ENCODE results near the gene NISCH.

NISCH gene

GRCh38 chr3:52493232-52494017, 38.0 kb downstream of the NISCH start:
- no peak for DNase-seq

DNA sequence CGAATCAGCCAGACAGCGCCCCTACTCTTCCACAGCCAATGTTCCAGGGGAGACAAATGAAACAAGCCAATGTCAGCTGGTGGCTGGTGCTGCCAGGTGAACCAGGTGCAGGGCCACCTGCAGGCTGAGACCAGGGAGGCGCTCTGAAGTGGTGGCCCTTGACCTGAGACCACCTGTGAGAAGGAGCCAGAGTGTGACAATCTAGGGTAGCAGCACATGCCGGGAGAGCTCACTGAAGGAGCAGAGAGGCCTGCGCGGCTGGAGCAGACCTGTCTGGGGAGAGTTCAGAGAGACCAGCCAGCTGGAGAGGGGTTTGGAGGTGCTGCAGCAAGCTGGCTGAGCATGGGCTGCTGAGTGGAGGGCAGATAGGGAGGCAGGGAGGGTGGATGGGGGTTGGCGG, 39.0 kb downstream of the NISCH start:
- DNase-seq = no peak

DNA sequence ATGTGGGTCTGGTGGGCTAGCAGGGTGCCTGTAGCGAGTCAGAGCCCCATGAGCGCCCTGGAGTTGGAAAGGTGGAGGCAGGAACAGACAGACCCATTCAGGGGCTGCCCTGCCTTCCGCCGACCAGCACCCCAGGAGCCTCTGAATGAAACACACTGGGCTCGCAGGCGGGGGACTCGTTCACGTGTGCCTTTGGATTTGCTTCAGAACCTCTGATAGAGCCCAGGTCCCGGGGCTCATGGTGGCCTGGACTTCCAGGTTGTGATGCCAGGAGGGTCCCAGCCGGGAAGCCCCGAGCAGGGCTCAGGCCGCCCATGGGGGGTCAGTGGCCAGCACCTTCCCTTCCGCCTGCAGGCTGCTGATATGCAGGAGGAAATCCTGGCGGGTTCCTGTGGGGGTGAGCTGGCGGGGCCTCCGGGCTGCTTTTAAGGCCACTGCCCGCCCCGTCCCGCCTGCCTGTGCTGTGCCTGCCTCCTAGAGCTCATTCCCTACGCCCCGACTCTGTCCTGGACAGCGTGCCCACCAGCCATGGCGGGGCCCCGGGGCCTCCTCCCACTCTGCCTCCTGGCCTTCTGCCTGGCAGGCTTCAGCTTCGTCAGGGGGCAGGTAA, 39.6 kb downstream of the NISCH start, which contains the start of gene STAB1:
Gene STAB1, plus strand, starts transcription at position 453 of the 610 bp plus-strand sequence. Its CDS starts 76 bp downstream, at position 529.
- DNase-seq = no peak

GRCh38 chr3:52495777-52496602, 40.6 kb downstream of the NISCH start:
- no peak for DNase-seq

DNA sequence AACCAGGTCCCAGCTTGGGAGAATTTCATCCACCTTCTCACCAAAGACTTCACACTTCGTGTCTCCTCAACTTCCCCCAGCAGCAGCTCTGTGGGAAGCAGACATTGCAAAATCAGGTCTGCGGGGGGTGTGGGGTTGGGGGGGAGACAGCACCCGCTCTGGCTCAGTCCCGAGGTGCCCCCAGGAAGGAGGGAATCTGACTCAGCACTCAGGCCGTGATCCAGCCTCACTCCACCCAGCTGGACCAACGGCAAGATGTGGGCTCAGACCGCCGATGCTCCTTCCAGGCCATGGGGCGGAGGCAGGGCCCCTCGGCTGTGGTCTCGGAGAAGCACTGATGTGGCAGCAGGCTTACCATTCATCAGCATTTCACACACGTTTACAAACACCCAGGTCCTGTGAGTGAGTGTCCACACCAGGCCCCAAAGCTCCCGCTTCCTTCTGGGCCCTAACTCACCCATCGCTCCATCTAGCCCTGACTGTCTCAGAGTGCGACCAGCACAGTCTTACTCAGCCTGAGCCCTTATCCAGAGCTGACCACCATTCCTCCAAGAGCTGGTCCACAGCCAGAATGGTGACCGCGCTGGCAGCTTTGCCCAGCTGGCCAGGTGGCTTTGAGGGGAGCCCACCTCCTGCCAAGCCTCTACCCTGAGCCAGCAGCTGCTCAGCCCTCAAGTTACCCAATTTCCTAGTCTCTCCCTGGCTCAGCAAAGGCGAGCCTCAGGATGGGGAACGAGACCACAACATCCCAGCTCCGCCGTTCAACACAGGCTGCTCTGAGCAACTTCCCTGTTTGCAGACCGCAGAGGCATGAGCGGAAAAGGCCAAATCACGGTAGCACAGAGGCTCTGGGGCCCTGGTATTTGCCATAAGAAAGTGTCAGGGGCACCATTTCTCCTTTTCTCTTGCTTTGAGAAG, 43.0 kb downstream of the NISCH start:
- no peak for DNase-seq

DNA sequence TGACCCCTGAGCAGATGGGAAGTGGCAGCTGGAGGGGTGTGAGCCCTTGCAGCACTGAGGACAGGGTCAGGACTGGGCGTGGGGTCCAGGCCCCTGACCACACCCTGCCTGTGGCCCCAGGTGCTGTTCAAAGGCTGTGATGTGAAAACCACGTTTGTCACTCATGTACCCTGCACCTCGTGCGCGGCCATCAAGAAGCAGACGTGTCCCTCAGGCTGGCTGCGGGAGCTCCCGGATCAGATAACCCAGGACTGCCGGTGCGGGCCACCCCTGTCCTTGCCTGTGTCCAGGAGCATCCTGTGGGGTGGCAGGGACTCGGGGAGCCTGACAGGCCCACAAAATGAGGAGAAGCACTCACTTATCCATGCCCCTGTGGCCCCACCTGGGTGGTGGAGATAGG, 45.6 kb downstream of the NISCH start:
- no peak for DNase-seq

GRCh38 chr3:52502001-52502400, 46.6 kb downstream of the NISCH start:
- DNase-seq = no peak

GRCh38 chr3:52502808-52503350, 47.5 kb downstream of the NISCH start:
- DNase-seq = no peak

- DNase-seq = no peak
These were observed 48.5 kb downstream of the NISCH start for GRCh38 chr3:52503788-52504424.

- DNase-seq = no peak
These were observed 49.6 kb downstream of the NISCH start for GRCh38 chr3:52504977-52505376.

DNA sequence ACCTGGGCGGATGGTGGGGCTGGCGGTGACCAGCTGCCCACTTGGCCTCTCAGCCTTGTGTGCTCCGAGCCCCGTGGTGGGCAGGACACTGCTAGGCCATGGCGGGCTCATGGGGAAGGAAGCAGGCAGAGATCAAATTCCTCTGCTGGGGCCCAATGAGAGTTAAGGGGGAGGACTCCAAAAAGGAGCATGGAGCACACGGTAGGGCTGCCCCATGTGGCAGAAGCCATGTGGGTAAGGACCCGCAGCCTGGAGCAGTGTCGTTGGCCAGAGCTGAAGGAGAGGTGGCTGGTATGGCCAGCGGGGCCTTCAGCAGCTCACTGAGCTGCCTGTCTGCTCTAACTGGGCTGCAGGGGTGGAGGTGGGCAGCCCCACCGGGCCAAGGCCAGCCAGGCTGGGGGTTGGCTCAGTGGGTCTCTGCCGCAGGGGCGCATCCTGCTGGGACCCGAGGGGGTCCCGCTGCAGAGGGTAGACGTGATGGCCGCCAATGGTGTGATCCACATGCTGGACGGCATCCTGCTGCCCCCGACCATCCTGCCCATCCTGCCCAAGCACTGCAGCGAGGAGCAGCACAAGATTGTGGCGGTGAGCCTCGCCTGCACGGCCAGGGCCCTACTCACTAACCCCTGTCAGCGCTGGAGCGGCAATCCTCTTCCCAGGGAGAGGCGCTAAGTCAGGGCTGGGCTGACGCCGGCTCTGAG, 51.0 kb downstream of the NISCH start:
- no peak for DNase-seq

DNA sequence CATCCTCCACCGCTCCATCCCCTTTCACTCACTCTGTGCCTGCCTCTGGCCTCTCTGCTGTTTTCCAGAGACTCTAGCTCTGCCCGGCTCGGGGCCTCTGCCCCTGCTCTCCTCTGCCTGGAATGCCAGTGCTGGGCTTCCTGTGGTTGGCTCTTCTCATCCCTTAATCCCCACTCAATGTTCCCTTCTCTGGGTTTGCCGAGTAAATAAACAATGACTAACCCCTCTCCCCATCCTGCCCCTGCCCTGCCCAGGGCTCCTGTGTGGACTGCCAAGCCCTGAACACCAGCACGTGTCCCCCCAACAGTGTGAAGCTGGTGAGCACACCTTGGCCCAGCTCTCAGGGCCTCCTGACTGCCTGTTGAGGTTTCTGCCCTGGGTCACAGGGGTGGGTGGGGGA, 52.0 kb downstream of the NISCH start:
- no peak for DNase-seq

DNA sequence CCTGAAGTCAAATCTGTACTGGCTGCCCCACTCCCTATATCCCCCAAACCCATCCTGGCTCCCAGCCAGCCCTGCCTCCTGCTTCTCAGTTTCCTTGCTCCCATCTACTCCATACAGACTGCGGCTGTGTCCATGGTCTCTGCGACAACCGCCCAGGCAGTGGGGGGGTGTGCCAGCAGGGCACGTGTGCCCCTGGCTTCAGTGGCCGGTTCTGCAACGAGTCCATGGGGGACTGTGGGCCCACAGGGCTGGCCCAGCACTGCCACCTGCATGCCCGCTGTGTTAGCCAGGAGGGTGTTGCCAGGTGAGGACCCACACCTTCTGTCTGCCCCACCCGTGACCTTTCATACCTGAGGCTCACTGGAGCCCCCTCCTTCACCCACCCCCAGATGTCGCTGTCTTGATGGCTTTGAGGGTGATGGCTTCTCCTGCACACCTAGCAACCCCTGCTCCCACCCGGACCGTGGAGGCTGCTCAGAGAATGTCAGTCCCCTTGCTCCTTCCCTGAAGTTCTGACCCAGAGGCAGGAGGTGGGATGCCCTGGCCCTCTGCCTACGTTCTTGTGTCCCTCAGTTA, 54.4 kb downstream of the NISCH start:
- DNase-seq = no peak

GRCh38 chr3:52511509-52511908, 56.1 kb downstream of the NISCH start:
- no peak for DNase-seq

DNA sequence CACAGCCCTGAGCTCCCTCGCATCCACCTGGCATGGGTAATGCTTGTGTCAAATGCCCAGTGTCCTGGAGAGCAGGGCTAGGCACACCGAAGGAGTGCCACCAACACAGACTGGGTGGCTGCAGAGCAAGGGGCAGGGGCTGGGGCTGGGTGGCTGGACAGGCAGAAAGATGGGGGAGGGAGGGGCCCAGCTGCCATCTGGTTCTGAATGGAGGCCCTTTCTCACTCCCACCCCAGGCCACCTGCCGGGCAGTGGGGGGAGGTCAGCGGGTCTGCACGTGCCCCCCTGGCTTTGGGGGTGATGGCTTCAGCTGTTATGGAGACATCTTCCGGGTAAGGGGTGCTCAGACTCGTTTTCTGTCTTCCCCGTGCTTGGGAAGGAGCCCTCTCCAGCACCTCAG, 56.7 kb downstream of the NISCH start:
- DNase-seq = no peak

- DNase-seq = no peak
These were observed 57.3 kb downstream of the NISCH start for GRCh38 chr3:52512727-52513126.

GRCh38 chr3:52513281-52513680, 57.9 kb downstream of the NISCH start:
- DNase-seq = no peak

DNA sequence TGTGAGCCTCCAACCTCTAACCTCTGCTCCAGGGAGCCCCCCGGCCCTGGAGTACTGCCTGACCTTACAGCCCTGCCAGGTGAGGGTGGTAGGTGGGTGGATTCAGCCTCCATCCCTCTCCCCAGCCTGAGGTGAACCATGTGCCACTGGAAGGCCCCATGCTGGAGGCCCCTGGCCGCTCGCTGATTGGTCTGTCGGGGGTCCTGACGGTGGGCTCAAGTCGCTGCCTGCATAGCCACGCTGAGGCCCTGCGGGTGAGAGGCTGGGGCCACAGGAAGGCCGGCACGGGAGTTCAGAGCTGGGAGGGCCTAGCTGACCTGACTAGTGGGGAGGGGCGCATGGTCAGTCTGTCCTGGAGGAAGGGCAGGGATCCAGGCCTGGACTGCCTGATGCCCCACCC, 59.2 kb downstream of the NISCH start:
- DNase-seq = no peak

- no peak for DNase-seq
These were observed 59.8 kb downstream of the NISCH start for GRCh38 chr3:52515192-52515591.

- no peak for DNase-seq
These were observed 61.2 kb downstream of the NISCH start for GRCh38 chr3:52516509-52517195.
